ENCODE measurements around the gene F5. TPM values are rescaled to one million over a fixed set of nuclear protein-coding genes. Genes with fewer than 3 reads are reported as not detected.
A peak's percentile ranks its signal among the peaks of the same experiment; 100 is the strongest.

Gene F5
- polyA plus RNA-seq, 3 donors: 6.5 to 14.5 (median 7.1) TPM

DNA sequence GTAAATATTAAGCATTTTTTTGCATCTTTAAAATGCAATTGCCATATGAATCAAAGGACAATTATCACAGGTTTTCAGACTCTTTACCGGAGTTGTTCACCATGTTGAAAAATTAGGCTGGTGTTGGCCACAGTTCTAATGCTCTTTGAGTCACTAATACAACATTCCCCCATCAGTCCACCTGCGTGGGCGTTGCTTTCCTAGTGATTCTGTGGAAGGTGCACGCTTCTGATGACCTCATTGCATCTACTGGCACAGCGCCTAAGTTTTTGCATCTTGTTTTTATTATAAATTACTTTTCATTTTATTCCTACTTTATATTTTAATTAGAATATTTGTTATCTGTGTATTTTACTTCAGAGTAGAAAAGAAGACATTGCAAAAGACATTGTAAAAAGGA, 4.7 kb upstream of the F5 start:
- H3K79me2 ChIP-seq (ENCODE audit: insufficient read depth, low read length): peaks cover 4% of the 10 kb centered on the region
- H3K36me3 ChIP-seq (replicated peaks in 1 of 2; ENCODE audit: control insufficient read depth in 1 of 2, insufficient read depth in 2 of 2, low read length in 2 of 2): no peaks in the 10 kb centered on the region
- H3K9ac ChIP-seq (ENCODE audit: insufficient read depth, low read length, poor library complexity, severe bottlenecking): no peak overlapping the region
- H3K27ac Mint-ChIP-seq: no peak overlapping the region
- no peaks in the 10 kb centered on the region for H3K27me3 ChIP-seq (ENCODE audit: control insufficient read depth in 2 of 2, insufficient read depth in 2 of 2, low read length in 2 of 2)
- peaks cover 11% of the 10 kb centered on the region for H3K4me1 Mint-ChIP-seq
- H3K4me3 Mint-ChIP-seq: no peak overlapping the region
- H3K4me3 ChIP-seq (replicated peaks in 1 of 3; ENCODE audit: low read depth in 2 of 3, low read length in 3 of 3): no peak overlapping the region
- TF ChIP-seq, protein P1, sequence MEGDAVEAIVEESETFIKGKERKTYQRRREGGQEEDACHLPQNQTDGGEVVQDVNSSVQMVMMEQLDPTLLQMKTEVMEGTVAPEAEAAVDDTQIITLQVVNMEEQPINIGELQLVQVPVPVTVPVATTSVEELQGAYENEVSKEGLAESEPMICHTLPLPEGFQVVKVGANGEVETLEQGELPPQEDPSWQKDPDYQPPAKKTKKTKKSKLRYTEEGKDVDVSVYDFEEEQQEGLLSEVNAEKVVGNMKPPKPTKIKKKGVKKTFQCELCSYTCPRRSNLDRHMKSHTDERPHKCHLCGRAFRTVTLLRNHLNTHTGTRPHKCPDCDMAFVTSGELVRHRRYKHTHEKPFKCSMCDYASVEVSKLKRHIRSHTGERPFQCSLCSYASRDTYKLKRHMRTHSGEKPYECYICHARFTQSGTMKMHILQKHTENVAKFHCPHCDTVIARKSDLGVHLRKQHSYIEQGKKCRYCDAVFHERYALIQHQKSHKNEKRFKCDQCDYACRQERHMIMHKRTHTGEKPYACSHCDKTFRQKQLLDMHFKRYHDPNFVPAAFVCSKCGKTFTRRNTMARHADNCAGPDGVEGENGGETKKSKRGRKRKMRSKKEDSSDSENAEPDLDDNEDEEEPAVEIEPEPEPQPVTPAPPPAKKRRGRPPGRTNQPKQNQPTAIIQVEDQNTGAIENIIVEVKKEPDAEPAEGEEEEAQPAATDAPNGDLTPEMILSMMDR (IDR thresholded peaks at IDR 0.05): no peak
- DNase-seq: no peak
- H3K27ac ChIP-seq (ENCODE audit: low read depth in 1 of 2, low read length in 2 of 2): no peak overlapping the region
- H3K27me3 Mint-ChIP-seq (ENCODE audit: low read depth in 3 of 3): peaks cover 0 to 4% (median 3%) of the 10 kb centered on the region in 3 donors
- intact Hi-C loops (cut with micrococcal nuclease): no loop called here
- H3K9me3 Mint-ChIP-seq: no peaks in the 10 kb centered on the region
- no peaks in the 10 kb centered on the region for H3K9me3 ChIP-seq (replicated peaks in 1 of 2; ENCODE audit: control insufficient read depth in 1 of 2, insufficient read depth in 1 of 2, low read length in 2 of 2)
- no peak overlapping the region for H2AFZ ChIP-seq (ENCODE audit: insufficient read depth, low read depth, low read length, poor library complexity, severe bottlenecking)
- WGBS (ENCODE audit: insufficient coverage): no CpG with 5 or more reads among the region's 5 CpGs
- H3K4me2 ChIP-seq (replicated peaks; ENCODE audit: extremely low read depth, low read length, poor library complexity, severe bottlenecking): no peak overlapping the region
- peaks cover 10 to 11% of the 10 kb centered on the region in 2 donors for H3K4me1 ChIP-seq (ENCODE audit: control insufficient read depth in 1 of 2, insufficient read depth in 2 of 2, low read length in 2 of 2)
- no peaks in the 10 kb centered on the region for H4K20me1 ChIP-seq (ENCODE audit: insufficient read depth, low read length)
- H3K36me3 Mint-ChIP-seq: peaks cover 0 to 2% of the 10 kb centered on the region in 2 donors

DNA sequence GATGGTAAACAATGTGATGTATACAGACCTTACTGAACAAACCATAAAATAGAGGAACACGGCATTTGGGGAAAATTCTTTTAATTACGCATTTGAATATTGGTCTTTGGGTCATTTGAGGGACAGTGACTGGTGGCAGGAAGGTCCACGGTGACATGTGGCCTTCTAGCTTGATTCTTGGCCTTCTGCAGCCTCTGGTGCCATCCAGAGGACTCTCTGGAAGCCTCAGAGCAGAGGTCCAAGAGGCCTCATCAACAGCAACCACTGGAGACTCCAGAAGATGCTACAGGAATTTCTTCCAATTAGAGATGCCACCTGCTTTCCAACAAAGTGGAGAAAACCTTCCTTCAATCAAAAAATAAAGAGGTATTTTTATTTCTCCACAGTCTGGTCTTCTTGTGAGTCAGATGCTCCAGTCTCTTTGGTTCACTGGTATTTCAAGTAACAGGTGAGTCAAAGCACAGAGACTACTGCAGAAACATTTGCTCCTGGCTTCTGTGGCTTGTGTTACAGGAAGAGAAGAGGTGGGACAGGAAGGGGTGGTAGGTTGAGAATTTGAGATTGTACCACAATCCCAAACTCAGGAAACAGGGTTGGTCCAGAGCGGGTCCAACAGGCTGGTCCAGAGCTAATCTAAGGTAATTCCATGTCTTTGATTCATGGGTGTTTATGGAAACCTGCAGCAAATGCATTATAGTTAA, 2.7 kb upstream of the F5 start:
- no peaks in the 10 kb centered on the region for H3K9me3 Mint-ChIP-seq
- intact Hi-C loops (cut with micrococcal nuclease): loop anchor here (5.0 to 10.0 kb wide), 3 partner anchors 123 to 216 kb away; partner anchors contain the start of genes METTL18 (in 1 of the 2) and SELL (in 1 of the 2)
- DNase-seq: no peak
- Histone ChIP-seq H3K4me2 (replicated peaks; ENCODE audit: extremely low read depth, low read length, poor library complexity, severe bottlenecking) (no peak overlapping the region), H3K36me3 (replicated peaks in 1 of 2; ENCODE audit: control insufficient read depth in 1 of 2, insufficient read depth in 2 of 2, low read length in 2 of 2) (no peaks in the 10 kb centered on the region), H3K9ac (ENCODE audit: insufficient read depth, low read length, poor library complexity, severe bottlenecking) (no peak overlapping the region), H3K4me3 (replicated peaks in 1 of 3; ENCODE audit: low read depth in 2 of 3, low read length in 3 of 3) (no peak overlapping the region), H4K20me1 (ENCODE audit: insufficient read depth, low read length) (no peaks in the 10 kb centered on the region), H3K4me1 (ENCODE audit: control insufficient read depth in 1 of 2, insufficient read depth in 2 of 2, low read length in 2 of 2) (peaks cover 23 to 30% of the 10 kb centered on the region in 2 donors), H3K9me3 (replicated peaks in 1 of 2; ENCODE audit: control insufficient read depth in 1 of 2, insufficient read depth in 1 of 2, low read length in 2 of 2) (no peaks in the 10 kb centered on the region), H2AFZ (ENCODE audit: insufficient read depth, low read depth, low read length, poor library complexity, severe bottlenecking) (peak overlapping the region; percentile 1), H3K27me3 (ENCODE audit: control insufficient read depth in 2 of 2, insufficient read depth in 2 of 2, low read length in 2 of 2) (no peaks in the 10 kb centered on the region), H3K27ac (ENCODE audit: low read depth in 1 of 2, low read length in 2 of 2) (no peak overlapping the region), H3K79me2 (ENCODE audit: insufficient read depth, low read length) (peaks cover 20% of the 10 kb centered on the region)
- H3K4me1 Mint-ChIP-seq: peaks cover 28% of the 10 kb centered on the region
- H3K27ac Mint-ChIP-seq: peak overlapping the region in 1 of 7 donors; percentile 48
- H3K4me3 Mint-ChIP-seq: no peak overlapping the region
- peaks cover 0 to 4% (median 3%) of the 10 kb centered on the region in 3 donors for H3K27me3 Mint-ChIP-seq (ENCODE audit: low read depth in 3 of 3)
- peaks cover 0 to 2% of the 10 kb centered on the region in 2 donors for H3K36me3 Mint-ChIP-seq
- TF ChIP-seq, protein P1 (IDR thresholded peaks at IDR 0.05): no peak
- 91% methylated on average over 1 of the region's 4 CpGs for WGBS (ENCODE audit: insufficient coverage)

Measured in CD14-positive monocyte (primary cell).